Stimulated activated CD8-positive, alpha-beta memory T cell treated with anti-CD3 and anti-CD28 coated beads, Interleukin-4, amount 100 ng/mL, for 24 hours (primary cell): ENCODE data around the gene ATAD2B.
"Not testable (repeated sequence)": the region's sequence is repeated elsewhere in the genome, so short reads cannot be mapped to it uniquely, and the experiment has no call there.

Experiments used
- DNase-seq: peaks from one replicate; pipeline ENCODE4 v3.0.0-alpha.2; 2020; ENCODE audit warnings: low read depth

Gene ATAD2B

DNA sequence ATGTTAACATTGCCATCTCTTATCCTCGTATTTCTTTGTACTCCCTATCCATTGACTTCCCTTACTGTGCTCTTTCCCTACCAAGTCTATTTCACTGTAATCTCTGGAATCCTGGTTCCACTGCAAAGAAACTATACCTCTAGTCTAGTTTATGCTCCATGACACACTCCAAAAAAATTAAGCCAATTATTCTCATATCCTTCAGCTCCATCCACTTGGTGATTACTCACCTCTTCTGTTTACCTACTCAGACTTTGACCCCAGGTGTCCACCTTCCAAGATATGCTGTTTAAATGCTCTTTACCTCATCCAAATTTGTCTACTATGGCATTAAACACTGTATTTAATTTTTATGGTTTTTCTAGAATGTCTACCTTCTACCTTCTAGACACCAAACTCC lies 137.9 kb downstream of the ATAD2B start:
- DNase-seq = no peak

DNA sequence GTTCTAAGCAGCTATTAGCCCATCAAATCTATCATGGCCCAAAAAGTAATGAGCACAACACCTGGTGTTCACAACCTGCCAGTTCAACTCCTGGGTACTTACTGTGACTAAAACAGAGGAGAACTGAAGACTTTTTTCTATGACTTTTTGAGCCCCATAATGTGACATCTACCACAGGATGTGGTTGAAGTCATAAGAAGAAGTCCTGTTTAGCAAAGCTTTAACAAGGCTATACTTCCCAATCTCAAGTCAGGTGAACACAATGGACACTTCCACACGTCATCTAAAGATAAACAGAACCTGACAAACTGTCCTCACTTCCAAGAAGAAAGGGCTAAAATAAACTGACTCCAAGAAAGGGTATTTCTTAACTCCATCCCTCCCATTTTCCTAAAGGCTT lies 138.8 kb downstream of the ATAD2B start:
- DNase-seq = no peak

DNA sequence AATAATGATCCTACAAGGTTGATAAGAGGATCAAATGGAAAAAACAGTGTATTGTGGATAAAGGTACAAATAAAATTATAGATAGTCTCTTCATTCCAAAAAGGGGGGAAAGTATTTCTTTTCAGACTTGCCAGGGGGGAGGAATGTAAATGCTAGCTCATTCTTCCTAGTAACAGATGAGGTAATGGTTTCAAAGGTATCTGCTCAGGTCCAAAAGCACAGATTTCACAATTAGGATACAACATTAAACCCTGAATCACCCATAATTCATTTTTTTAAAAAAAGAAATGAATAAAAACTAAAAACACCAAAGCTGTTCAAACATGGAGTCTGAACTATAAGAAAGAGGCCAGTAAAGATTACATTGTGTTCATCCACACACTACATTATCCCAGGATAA lies 142.0 kb downstream of the ATAD2B start:
- DNase-seq = no peak

DNA sequence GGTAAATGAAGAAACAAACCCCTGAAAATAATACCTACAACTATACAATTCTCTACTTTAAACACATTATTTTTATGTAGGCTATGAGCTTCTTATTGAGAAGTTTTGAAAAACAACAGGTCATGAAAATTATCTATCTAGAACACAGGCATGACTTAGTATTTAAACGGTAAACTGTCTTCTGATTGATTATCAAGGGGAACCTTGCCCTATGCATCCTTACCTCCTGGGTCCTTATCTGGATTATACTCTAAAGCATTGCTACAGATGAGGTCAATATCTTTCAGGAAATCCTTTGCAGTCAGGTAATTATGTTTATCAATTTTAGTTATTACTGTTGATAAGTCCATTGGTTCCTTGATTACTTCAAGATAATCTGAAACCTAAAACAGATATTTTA lies 144.3 kb downstream of the ATAD2B start:
- DNase-seq = no peak

- no peak for DNase-seq
These were observed 144.8 kb downstream of the ATAD2B start for GRCh38 chr2:23782126-23782525.

DNA sequence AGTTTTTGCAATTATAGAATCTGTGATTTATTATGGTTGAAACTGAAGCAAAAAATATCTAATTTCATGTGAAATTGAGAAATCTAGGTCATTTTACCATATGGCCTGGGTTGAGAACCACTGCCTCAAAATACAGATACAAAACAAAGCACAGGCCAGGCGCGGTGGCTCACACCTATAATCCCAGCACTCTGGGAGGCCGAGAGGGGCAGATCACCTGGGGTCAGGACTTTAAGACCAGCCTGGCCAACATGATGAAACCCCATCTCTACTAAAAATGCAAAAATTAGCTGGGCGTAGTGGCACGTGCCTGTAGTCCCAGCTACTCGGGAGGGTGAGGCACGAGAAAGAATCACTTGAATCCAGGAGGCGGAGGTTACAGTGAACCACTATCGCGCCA lies 146.5 kb downstream of the ATAD2B start:
- DNase-seq = not testable (repeated sequence)

DNA sequence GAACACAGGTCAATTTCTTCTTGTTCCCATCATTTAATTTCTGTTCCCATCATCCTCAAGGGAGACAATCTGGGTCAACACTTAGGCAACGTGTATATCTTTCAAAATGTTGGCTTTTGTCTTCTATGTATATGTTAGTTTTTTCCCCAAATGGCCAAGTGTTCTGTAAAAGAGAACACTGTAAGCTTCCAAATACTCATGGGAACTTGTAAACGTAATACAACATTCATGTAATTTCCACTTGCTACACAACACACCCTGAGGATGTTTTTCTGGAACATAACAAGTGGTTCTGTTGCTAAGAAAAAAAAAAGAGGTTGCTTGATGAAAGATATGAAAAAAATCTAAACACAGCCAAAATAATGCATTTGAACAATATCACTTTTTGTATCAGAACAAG lies 149.1 kb downstream of the ATAD2B start:
- DNase-seq = no peak

DNA sequence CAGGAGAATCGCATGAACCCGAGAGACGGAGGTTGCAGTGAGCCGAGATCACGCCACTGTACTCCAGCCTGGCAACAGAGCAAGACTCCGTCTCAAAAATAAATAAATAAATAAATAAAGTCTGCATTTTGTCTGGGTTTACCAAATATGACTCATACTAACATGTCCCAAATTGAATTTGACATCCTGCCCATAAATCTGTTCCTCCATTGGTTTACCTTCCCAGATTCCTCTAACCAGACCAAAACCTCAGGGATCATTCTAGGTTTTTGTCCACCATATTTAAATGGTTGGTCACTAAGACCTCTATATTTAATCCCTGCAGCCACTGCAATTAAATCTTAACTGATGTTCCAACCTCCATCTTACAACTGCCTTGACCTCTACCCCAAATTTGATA lies 150.9 kb downstream of the ATAD2B start:
- DNase-seq = no peak

DNA sequence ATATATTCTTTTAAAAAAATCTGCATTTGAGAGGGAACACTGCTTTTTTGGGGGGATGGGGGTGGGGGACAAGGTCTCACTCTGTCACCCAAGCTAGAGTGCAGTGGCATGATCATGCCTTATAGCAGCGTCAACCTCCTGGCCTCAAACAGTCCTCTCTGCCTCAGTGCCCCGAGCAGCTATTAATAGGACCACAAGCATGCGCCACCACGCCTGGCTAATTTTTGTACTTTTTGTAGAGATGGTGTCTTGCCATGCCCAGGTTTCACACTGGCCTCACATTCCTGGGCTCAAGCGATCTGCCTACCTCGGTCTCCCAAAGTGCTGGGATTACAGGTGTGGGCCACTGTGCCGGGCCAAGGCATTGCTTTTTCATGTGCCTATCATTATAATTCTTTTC lies 154.2 kb downstream of the ATAD2B start:
- DNase-seq = no peak

DNA sequence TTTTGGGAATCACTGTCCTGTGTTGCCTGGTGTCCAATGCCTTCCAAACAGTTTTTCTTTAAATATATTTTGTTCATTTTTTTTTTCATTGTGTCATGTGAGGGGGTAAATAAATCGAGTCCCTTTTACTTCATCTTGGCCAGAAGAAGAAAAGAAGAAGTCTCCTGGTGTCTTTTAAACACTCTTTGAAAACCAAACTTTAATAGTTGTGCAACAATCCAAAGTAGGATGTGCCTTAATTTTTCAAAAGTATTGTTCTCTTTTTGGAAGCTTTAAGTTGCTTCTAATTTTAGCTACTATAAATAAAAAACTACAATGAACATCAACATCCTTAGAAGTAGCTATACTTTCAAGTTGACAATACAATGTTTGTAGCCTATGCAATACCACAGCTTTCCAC lies 154.9 kb downstream of the ATAD2B start:
- DNase-seq = no peak

DNA sequence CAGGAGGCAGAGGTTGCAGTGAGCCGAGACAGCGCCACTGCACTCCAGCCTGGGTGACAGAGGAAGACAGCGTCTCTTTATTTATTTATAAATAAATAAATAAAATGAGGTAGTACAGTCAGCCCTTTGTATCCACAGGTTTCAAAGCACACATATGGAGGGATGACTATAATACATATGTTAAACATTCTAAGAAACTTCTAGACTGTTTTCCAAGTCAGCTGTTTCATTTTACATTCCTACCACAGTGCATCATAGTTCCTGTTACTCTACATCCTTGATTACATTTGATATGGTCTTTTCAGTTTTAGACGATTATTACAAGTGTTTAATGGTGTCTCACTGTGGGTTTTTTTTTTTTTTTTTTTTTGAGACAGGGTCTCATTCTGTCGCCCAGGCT lies 157.6 kb downstream of the ATAD2B start:
- DNase-seq = no peak

GRCh38 chr2:23767876-23768621 lies 158.9 kb downstream of the ATAD2B start:
- DNase-seq = no peak

DNA sequence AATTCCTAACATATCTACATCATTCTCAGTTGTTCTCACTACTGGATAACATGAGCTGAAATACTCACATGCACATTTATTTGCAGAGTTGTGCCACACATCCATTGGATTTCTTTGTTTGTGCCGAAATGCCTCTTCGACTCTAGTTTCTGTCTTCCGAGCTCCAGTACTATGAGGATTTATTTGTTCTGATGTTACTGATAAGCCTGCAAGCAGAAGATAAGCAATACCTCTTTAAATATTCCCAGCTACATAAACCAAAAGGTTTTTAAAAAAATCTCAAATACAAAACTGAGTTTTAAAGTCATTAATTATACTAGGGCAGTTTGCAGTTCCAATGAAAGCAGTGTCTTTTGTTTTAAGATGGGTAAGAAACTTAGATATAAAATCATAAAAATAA lies 164.8 kb downstream of the ATAD2B start:
- DNase-seq = no peak

DNA sequence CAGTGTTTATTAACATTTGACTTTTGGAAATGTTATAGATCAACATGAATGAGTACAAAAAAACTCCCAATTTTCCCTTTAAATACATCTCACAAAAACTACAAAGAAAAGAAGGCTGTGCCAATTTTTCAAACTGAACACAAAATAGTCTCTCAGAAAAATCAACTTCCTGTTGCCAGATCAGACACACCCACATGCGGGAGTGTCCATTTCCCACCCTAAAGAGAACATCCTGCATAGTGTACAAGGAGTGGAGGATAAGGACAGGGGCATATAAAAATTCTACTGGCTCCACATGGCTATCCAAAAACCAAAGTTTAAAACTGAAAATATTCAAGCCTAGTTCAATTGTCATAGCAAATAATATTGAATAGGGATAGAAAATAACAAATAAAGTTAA lies 165.3 kb downstream of the ATAD2B start:
- no peak for DNase-seq

GRCh38 chr2:23760736-23761135 lies 166.2 kb downstream of the ATAD2B start:
- no peak for DNase-seq

DNA sequence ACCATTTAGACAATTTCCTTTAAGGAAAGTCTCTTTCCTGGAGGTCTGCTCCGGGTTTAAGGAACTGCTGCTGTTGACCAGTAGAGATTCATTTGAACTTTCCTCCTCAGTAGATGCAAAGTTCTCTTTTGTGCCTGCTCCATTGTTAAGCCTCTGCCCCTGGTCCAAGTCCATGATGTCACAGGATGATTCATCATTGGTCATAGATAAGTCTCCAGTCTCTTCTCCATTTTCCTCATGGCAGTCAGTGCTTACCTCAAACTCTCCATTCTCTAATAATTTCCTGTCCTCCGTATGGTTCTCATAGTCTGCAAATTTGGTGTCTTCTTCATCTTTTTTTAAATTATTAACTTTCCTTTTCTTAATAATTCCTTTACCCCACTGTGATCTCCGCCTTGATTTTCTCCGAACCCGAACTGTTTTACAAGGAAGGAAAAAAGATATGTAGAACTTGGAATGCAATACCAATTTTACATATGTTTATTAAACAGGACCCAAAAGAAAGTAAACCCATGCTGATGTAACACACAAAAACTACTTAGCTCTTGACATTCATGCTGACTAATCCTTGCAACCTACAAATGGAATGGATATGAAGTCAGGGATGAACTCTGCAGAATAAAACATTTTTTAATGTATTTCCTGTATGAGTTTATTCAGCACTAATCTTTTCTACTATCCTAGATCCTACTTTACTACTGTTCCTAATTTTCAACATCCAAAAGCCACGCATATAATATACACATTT lies 169.1 kb downstream of the ATAD2B start:
- DNase-seq = no peak

- DNase-seq = no peak
These were observed 170.2 kb downstream of the ATAD2B start for GRCh38 chr2:23756593-23757292.

DNA sequence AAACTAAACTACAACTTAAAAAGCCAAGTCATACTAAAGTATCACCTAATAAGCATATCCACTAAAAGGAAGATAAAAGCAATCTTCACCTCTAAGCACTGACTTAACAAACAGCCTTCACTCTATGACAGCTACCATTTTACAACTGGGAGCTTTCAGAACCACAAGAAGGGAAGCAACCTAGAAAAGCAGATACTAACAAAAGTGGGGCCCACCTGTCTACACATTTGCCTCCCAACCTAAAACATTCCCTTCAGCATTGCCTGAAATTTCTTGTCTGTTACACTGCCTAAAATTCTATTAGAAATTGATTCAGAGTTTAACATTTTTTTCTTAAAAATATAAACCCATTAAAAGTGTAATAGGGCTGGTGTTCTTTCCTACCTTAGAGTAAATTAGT lies 172.0 kb downstream of the ATAD2B start:
- DNase-seq = no peak

- no peak for DNase-seq
These were observed 173.5 kb downstream of the ATAD2B start for GRCh38 chr2:23753291-23754010.

DNA sequence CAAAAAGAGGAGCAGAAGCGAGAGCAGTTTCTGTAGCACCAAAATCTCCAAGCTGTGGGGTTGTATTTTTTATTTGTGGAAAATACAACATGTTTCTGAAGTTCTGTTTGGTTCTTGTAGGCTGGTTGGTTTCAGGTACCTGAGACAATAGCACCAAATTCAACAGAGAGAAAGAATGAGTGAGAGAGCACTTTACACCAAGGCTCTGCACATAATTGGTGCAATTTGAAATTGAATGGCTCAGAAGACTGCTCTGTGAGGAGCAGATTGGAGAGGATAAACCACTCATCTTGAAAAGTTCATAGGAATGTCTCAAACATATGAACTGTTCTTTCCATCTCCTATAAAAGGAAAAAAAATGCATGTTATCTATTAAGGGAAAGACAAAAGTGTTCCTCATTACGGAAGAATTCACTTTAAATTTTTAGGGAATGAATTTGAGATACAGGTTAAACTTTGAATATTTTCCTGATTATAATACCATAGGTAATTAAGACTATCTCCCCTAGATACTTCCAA lies 175.1 kb downstream of the ATAD2B start:
- no peak for DNase-seq

DNA sequence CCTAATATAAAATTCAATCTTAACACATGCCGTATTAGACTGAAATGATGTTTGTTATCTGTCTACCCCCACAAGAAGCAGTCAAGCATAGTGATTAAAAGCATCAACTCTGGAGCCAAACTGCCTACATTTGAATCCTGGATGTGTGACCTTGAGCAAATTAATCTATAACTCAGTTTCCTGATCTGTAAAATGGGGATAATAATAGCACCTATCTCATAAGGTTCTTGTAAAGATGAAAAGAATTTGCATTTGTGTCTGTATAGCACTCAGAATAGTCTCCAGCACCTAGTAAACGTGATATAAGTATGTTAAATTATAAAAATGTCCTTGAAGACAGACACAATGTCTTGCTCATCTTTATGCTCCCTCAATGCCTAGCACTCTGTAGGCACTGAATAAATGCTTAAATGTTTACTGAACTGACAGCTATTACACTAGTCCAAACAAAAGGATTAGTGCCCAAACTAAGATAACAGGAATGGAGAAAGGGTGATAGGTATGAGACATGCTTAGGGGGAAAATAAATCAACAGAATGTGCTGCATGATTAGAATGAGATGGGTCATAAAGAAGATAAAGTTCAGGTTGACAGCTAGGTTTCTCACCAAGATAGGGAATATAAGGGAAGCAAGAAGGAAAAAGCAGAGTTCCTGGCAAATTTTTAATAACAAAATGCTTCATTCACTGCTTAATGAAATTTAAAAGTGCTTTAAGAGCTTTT lies 180.6 kb downstream of the ATAD2B start:
- no peak for DNase-seq

- no peak for DNase-seq
These were observed 181.2 kb downstream of the ATAD2B start for GRCh38 chr2:23745726-23746105.
